SK-N-SH (cell line): ENCODE data around the gene NRIP1. TPM values are rescaled to one million over a fixed set of nuclear protein-coding genes. Genes with fewer than 3 reads are reported as not detected.

ENCODE experiments used
- CTCF ChIA-PET: fragments of 300-600, 350-600 bp; formaldehyde crosslinking; extraction: SDS; loops from one replicate; lab custom pipeline; 2021; lab: Yijun Ruan, JAX
- POLR2A ChIA-PET: fragments of 350-600 bp; sonication (Branson Sonifier 250); formaldehyde crosslinking; extraction: SDS; loops from one replicate; lab custom pipeline; 2020; ENCODE audit warnings: antibody characterized with exemption, inconsistent platforms; lab: Yijun Ruan, JAX
- DNase-seq: peaks from one replicate; pipeline ENCODE4 v3.0.0; 2012
- H2AFZ ChIP-seq: fragments of 200-600 bp; sonication (generic); 2 replicates; pipeline ENCODE4 v1.8.1; 2016; ENCODE audit warnings: antibody characterized with exemption, mild to moderate bottlenecking, low read depth
- H3F3A ChIP-seq: fragments of 200-600 bp; sonication (generic); replicated peaks from 2 replicates; pipeline ENCODE3; 2016; ENCODE audit warnings: antibody characterized with exemption, mild to moderate bottlenecking; ENCODE audit not compliant: insufficient read depth
- H3K27ac ChIP-seq, 2 experiments: fragments of 200-500 bp in 1 of 2; fragments of 200-600 bp in 1 of 2; sonication (Bioruptor generic) in 1 of 2; sonication (generic), shearing (Covaris generic) in 1 of 2; 2 replicates each; pipeline versions ENCODE4 v1.5.1 to v1.6.1; 2014 to 2016; ENCODE audit warnings: low read depth in 2 of 2, inconsistent platforms in 1 of 2, low read length in 1 of 2, mild to moderate bottlenecking in 1 of 2, mixed read lengths in 1 of 2
- H3K27me3 ChIP-seq: fragments of 200-600 bp; sonication (generic), shearing (Covaris generic); 2 replicates; pipeline ENCODE4 v1.6.1; 2016; ENCODE audit warnings: mixed run types; ENCODE audit not compliant: insufficient read depth
- H3K36me3 ChIP-seq, 2 experiments: fragments of 200-500 bp in 1 of 2; fragments of 200-600 bp in 1 of 2; sonication (Bioruptor generic) in 1 of 2; sonication (generic) in 1 of 2; replicated peaks in 1 of 2; 2 replicates each; pipeline versions ENCODE3 to v1.5.1; 2014 to 2016; ENCODE audit warnings: low read length in 1 of 2, mild to moderate bottlenecking in 1 of 2; ENCODE audit not compliant: insufficient read depth in 2 of 2, control insufficient read depth in 1 of 2
- H3K4me1 ChIP-seq, 2 experiments: fragments of 200-500 bp in 1 of 2; fragments of 200-600 bp in 1 of 2; sonication (Bioruptor generic) in 1 of 2; sonication (generic), shearing (Covaris generic) in 1 of 2; 2 replicates each; pipeline versions ENCODE4 v1.5.1 to v1.6.1; 2014 to 2016; ENCODE audit warnings: low read depth in 1 of 2, low read length in 1 of 2, mixed run types in 1 of 2; ENCODE audit not compliant: insufficient read depth in 2 of 2, control insufficient read depth in 1 of 2
- H3K4me2 ChIP-seq: fragments of 200-600 bp; sonication (generic), shearing (Covaris generic); 2 replicates; pipeline ENCODE4 v1.6.1; 2017; ENCODE audit warnings: mixed run types
- H3K4me3 ChIP-seq, 2 experiments: fragments of 200-500 bp in 1 of 2; fragments of 200-600 bp in 1 of 2; sonication (Bioruptor generic) in 1 of 2; sonication (generic), shearing (Covaris generic) in 1 of 2; 2 replicates each; pipeline versions ENCODE4 v1.5.1 to v1.8.1; 2014 to 2016; ENCODE audit warnings: low read depth in 2 of 2, inconsistent platforms in 1 of 2, low read length in 1 of 2, mild to moderate bottlenecking in 1 of 2, mixed read lengths in 1 of 2, moderate library complexity in 1 of 2
- H3K79me2 ChIP-seq: fragments of 200-600 bp; sonication (generic); 2 replicates; pipeline ENCODE4 v1.8.1; 2017; ENCODE audit warnings: mild to moderate bottlenecking; ENCODE audit not compliant: insufficient read depth
- H3K9ac ChIP-seq: fragments of 200-600 bp; sonication (generic); 2 replicates; pipeline ENCODE4 v1.6.1; 2017; ENCODE audit warnings: mixed run types
- H3K9me2 ChIP-seq: fragments of 200-600 bp; sonication (generic); 2 replicates; pipeline ENCODE4 v1.6.1; 2017; ENCODE audit warnings: mixed run types
- H3K9me3 ChIP-seq: fragments of 200-600 bp; sonication (generic); 2 replicates; pipeline ENCODE4 v1.6.1; 2017; ENCODE audit warnings: mixed run types, mild to moderate bottlenecking, moderate library complexity
- H4K20me1 ChIP-seq: fragments of 200-600 bp; sonication (generic); 2 replicates; pipeline ENCODE4 v1.6.1; 2017; ENCODE audit warnings: mild to moderate bottlenecking, mixed run types; ENCODE audit not compliant: insufficient read depth
- CHD2 ChIP-seq: fragments of 150-350 bp; IDR thresholded peaks from 2 replicates; pipeline ENCODE4 v1.6.1; 2018; ENCODE audit warnings: low read length; ENCODE audit not compliant: partially characterized antibody
- ELF1 ChIP-seq: IDR thresholded peaks from 2 replicates; pipeline ENCODE4 v1.4.0; 2012
- FOSL2 ChIP-seq: IDR thresholded peaks from 2 replicates; pipeline ENCODE4 v1.4.0; 2012; ENCODE audit warnings: low read depth, mild to moderate bottlenecking, moderate library complexity, borderline replicate concordance
- FOXJ3 ChIP-seq: sonication (generic); formaldehyde crosslinking; IDR thresholded peaks from 2 replicates; pipeline ENCODE4 v1.5.1; 2020; ENCODE audit warnings: mild to moderate bottlenecking, missing genetic modification reagents
- IRF3 ChIP-seq: fragments of 150-350 bp; IDR thresholded peaks from 2 replicates; pipeline ENCODE4 v1.6.1; 2016; ENCODE audit warnings: mild to moderate bottlenecking, low read depth, low read length
- MXI1 ChIP-seq: IDR thresholded peaks from 2 replicates; pipeline ENCODE4 v1.6.1; 2012; ENCODE audit warnings: mild to moderate bottlenecking, low read depth, low read length, improper control_type of control experiment
- NRF1 ChIP-seq: IDR thresholded peaks from 2 replicates; pipeline ENCODE4 v1.6.1; 2012; ENCODE audit warnings: low read depth, mild to moderate bottlenecking, low read length
- PBX3 ChIP-seq: IDR thresholded peaks from 2 replicates; pipeline ENCODE4; 2012
- REST ChIP-seq: IDR thresholded peaks from 2 replicates; pipeline ENCODE4 v1.6.1; 2012; ENCODE audit warnings: mild to moderate bottlenecking, low read depth, low read length, moderate library complexity
- RFX5 ChIP-seq: IDR thresholded peaks from 2 replicates; pipeline ENCODE4 v1.6.1; 2012; ENCODE audit warnings: mild to moderate bottlenecking, improper control_type of control experiment, low read length
- SMC3 ChIP-seq: IDR thresholded peaks from 2 replicates; pipeline ENCODE4 v1.6.1; 2012; ENCODE audit warnings: low read depth, low read length, improper control_type of control experiment
- TCF12 ChIP-seq: IDR thresholded peaks from 2 replicates; pipeline ENCODE4 v1.4.0; 2012
- WGBS: methylation state at CpG from one replicate; pipeline ENCODE4 v1.1.6; 2017; ENCODE audit warnings: low lambda C conversion rate; 5-methylcytosine and 5-hydroxymethylcytosine counted together
- polyA plus RNA-seq, 3 experiments: library from polyadenylated mRNA; depleted of rRNA; stranded (reverse); fragments of >200 nt; gene quantifications; 2 replicates each; pipeline ENCODE4 v1.2.3, GENCODE V29; 2012
- TF ChIP-seq, protein P1 (sequence below): fragments of 150-350 bp; IDR thresholded peaks from 2 replicates; pipeline ENCODE4 v1.6.1; 2017; ENCODE audit warnings: antibody characterized with exemption, low read length, low read depth, borderline replicate concordance
- TF ChIP-seq, protein P2 (sequence below): IDR thresholded peaks from 2 replicates; pipeline ENCODE4 v1.4.0; 2012; ENCODE audit warnings: low read depth, borderline replicate concordance

Gene NRIP1
- polyA plus RNA-seq, 1 of the 3 experiments (the other 2 are of a cell fraction) = 0.02 TPM

DNA sequence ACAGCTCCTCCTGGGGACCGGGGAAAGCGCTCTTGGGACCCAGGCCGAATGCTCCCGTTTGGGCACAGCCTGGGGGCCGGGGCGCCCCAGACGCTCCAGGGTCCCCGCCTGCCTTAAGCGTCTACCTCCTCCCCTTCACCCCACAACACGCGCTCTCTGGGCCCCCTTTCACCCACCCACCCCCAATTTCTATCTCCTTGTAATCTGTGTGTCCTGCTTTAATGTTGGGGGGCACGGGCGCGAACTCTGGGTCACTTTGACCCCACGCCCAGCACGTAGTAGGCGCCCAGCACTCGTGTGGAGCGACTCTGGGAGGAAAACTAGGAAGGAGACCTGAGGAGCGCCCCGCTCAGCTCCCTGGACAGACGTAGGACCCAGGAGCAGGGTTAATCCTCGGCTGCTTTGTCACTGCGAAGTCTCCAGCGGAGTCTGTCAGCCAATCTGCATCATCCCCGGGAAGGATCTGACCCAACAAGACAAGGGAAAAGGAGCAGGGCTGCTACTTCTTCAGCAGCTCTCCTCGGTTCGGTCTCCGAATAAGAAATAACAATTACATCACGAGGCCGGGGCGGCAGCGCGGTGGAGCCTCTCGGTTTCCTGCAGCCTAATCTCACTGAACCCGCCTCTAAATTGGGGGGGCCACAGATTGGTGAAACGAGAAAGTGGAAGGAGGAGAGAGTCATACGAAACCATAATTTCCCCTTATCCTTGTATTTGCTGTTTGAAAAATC is 757 bp upstream of the NRIP1 start:
- no peaks in the 10 kb centered on the region for H3K9me2 ChIP-seq
- no peak for TF ChIP-seq TCF12
- no peak for TF ChIP-seq REST
- TF ChIP-seq PBX3 = no peak
- no peak for TF ChIP-seq RFX5
- TF ChIP-seq, protein P1, sequence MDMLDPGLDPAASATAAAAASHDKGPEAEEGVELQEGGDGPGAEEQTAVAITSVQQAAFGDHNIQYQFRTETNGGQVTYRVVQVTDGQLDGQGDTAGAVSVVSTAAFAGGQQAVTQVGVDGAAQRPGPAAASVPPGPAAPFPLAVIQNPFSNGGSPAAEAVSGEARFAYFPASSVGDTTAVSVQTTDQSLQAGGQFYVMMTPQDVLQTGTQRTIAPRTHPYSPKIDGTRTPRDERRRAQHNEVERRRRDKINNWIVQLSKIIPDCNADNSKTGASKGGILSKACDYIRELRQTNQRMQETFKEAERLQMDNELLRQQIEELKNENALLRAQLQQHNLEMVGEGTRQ = no peak
- TF ChIP-seq SMC3 = no peak
- no peak for TF ChIP-seq FOSL2
- no peaks in the 10 kb centered on the region for H3F3A ChIP-seq
- H3K4me1 ChIP-seq = no peaks in the 10 kb centered on the region
- H2AFZ ChIP-seq = no peak overlapping the region
- peaks cover 45% of the 10 kb centered on the region for H3K27me3 ChIP-seq
- peak; percentile 30 for DNase-seq
- no peak overlapping the region for H3K9ac ChIP-seq
- H3K79me2 ChIP-seq = no peaks in the 10 kb centered on the region
- H3K4me3 ChIP-seq = peak overlapping the region in 1 of 2 experiments; percentile 48; a peak in 2 of 4 replicates
- no peaks in the 10 kb centered on the region for H4K20me1 ChIP-seq
- no peaks in the 10 kb centered on the region for H3K36me3 ChIP-seq
- no peaks in the 10 kb centered on the region for H3K9me3 ChIP-seq
- H3K27ac ChIP-seq = no peak overlapping the region
- peak overlapping the region; percentile 90 for H3K4me2 ChIP-seq
- WGBS = 3% methylated on average over 31 of the region's 38 CpGs
- POLR2A ChIA-PET = no interaction called here
- CTCF ChIA-PET = no interaction called here

DNA sequence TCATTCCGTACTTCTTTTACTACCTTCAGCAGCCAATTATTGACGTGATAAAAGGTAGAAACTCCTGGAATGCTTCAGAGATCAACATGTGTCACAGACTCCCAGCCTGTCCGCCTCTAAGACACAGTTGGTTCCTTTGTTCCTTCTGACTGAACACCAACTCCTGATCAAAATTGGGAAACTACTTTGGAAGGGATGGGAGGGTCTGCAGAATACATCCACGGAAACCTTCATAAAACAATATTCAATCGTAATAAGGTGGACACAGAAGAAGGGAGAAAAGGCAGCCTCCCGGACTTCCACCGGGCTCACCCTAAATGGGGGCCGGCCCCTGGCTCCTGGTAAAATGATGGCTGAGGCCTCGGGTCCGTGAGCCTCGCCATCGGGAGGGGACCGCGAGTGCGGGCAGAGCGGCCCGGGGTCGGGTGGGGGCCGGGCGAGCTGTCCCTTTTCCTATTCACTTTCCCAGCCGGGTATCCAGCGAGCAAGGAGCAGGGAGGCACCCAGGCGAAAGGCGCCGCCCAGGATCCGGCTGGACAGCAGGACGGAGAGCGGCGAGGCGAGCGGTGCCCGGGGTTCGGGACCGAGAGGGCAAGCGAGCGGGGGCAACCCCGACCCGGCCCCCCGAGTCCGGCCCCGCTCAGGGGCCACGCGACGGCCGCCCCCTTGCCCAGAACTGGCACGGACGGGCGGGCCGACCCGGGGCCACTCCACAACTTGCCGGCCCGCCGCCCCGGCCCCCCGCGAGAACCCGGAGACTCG is 805 bp downstream of the NRIP1 start:
- Histone ChIP-seq H3K9me3 (no peaks in the 10 kb centered on the region), H3F3A (no peaks in the 10 kb centered on the region), H3K4me3 (peak overlapping the region; percentile 38 to 53; a peak in 2 of 4 replicates), H3K9ac (no peak overlapping the region), H3K79me2 (no peaks in the 10 kb centered on the region), H3K27ac (no peak overlapping the region), H3K36me3 (no peaks in the 10 kb centered on the region), H3K27me3 (peaks cover 45% of the 10 kb centered on the region), H3K9me2 (no peaks in the 10 kb centered on the region), H2AFZ (no peak overlapping the region), H3K4me2 (peak overlapping the region; percentile 73; the same call in 1 of the 2 replicates), H4K20me1 (peaks cover under 1% of the 10 kb centered on the region; the same call in 1 of the 2 replicates), H3K4me1 (no peaks in the 10 kb centered on the region)
- CTCF ChIA-PET = no interaction called here
- 4% methylated on average over 12 of the region's 58 CpGs for WGBS
- POLR2A ChIA-PET = no interaction called here
- DNase-seq = peak; percentile 35
- no peak for TF ChIP-seq NRF1
- TF ChIP-seq, protein P2, sequence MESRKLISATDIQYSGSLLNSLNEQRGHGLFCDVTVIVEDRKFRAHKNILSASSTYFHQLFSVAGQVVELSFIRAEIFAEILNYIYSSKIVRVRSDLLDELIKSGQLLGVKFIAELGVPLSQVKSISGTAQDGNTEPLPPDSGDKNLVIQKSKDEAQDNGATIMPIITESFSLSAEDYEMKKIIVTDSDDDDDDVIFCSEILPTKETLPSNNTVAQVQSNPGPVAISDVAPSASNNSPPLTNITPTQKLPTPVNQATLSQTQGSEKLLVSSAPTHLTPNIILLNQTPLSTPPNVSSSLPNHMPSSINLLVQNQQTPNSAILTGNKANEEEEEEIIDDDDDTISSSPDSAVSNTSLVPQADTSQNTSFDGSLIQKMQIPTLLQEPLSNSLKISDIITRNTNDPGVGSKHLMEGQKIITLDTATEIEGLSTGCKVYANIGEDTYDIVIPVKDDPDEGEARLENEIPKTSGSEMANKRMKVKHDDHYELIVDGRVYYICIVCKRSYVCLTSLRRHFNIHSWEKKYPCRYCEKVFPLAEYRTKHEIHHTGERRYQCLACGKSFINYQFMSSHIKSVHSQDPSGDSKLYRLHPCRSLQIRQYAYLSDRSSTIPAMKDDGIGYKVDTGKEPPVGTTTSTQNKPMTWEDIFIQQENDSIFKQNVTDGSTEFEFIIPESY = no peak
- TF ChIP-seq FOXJ3 = no peak
- TF ChIP-seq SMC3 = no peak
- TF ChIP-seq IRF3 = no peak
- no peak for TF ChIP-seq TCF12
- no peak for TF ChIP-seq CHD2
- no peak for TF ChIP-seq ELF1
- TF ChIP-seq MXI1 = no peak
- no peak for TF ChIP-seq RFX5
- TF ChIP-seq PBX3 = no peak
